ENCODE data around the gene SFXN5.

The SFXN5 gene

DNA sequence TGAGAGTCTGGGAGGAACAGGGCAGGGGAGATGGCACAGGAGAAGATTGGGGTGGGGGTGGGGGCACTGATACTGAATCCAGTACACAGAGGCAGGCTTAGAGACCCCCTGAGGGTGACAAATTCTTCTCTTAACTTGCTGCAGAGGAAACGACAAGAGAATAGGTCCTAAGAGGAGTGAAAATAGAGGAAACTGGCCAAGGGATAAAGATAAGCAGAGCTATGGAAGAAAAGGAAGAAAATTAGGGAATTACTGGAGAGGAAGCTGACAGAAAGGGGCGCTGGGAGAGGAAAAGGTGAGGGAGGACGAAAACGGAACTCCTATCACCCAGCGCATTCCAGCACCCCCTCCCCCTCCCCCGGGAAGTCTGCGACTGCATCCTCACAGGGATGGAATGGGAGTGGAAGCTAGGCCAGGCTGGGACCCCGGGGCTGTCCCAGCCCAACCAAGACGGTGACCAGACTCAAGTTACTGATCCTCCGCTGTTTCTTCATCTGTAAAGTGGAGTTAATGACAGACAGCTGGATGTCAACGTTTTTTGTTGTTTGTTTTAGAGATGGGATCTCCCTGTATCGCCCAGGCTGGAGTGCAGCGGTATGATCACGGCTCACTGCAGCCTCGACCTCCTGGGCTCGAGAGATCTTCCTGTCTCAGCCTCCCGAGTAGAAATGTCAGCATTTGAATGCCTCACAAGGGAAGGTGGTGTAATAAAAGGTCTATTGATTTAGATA, 156.8 kb downstream of the SFXN5 start:
- no peaks in the 10 kb centered on the region for H3K79me2 ChIP-seq (ENCODE audit: insufficient read depth, low read depth)
- no peak overlapping the region for H2AFZ ChIP-seq (ENCODE audit: low read depth)
- H3K4me1 ChIP-seq (ENCODE audit: low read depth, poor library complexity, severe bottlenecking) = peaks cover 28% of the 10 kb centered on the region
- H3K4me2 ChIP-seq = no peak overlapping the region
- no peak overlapping the region for H3K4me3 ChIP-seq (IDR thresholded peaks at IDR 0.05; ENCODE audit: insufficient read depth, low read depth, low read length)
- H3K27ac ChIP-seq = no peak overlapping the region
- TF ChIP-seq, protein P1, sequence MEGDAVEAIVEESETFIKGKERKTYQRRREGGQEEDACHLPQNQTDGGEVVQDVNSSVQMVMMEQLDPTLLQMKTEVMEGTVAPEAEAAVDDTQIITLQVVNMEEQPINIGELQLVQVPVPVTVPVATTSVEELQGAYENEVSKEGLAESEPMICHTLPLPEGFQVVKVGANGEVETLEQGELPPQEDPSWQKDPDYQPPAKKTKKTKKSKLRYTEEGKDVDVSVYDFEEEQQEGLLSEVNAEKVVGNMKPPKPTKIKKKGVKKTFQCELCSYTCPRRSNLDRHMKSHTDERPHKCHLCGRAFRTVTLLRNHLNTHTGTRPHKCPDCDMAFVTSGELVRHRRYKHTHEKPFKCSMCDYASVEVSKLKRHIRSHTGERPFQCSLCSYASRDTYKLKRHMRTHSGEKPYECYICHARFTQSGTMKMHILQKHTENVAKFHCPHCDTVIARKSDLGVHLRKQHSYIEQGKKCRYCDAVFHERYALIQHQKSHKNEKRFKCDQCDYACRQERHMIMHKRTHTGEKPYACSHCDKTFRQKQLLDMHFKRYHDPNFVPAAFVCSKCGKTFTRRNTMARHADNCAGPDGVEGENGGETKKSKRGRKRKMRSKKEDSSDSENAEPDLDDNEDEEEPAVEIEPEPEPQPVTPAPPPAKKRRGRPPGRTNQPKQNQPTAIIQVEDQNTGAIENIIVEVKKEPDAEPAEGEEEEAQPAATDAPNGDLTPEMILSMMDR (conservative IDR thresholded peaks at IDR 0.05; ENCODE audit: low read depth, low read length) = no peak
- no peaks in the 10 kb centered on the region for H4K20me1 ChIP-seq (ENCODE audit: insufficient read depth)
- no peaks in the 10 kb centered on the region for H3K36me3 ChIP-seq (ENCODE audit: insufficient read depth)
- peaks cover 71% of the 10 kb centered on the region for H3K27me3 ChIP-seq (ENCODE audit: insufficient read depth, low read depth)
- H3K9ac ChIP-seq = no peak overlapping the region

DNA sequence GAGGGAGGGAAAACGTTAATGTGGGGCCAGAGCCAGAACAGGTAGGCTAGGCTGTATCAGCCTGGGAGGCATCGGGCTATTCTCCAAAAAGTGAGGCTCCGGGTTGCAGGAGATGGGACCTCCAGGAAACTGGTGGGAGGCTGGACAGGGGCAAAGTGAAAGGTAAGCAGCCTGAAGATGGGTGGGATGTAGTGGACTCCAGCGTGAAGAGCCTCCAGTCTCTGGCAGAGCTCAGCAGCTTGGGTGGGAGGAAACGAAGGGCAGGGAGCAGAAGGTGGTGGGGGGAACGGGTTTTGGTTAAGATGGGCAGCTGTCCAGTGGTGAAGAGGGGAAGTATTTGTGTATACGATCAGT, 157.3 kb downstream of the SFXN5 start:
- no peak overlapping the region for H3K27ac ChIP-seq
- no peaks in the 10 kb centered on the region for H3K79me2 ChIP-seq (ENCODE audit: insufficient read depth, low read depth)
- no peak overlapping the region for H3K9ac ChIP-seq
- no peak overlapping the region for H3K4me2 ChIP-seq
- no peak overlapping the region for H3K4me3 ChIP-seq (IDR thresholded peaks at IDR 0.05; ENCODE audit: insufficient read depth, low read depth, low read length)
- H3K27me3 ChIP-seq (ENCODE audit: insufficient read depth, low read depth) = peaks cover 65% of the 10 kb centered on the region
- peaks cover 23% of the 10 kb centered on the region for H3K4me1 ChIP-seq (ENCODE audit: low read depth, poor library complexity, severe bottlenecking)
- H2AFZ ChIP-seq (ENCODE audit: low read depth) = no peak overlapping the region
- H4K20me1 ChIP-seq (ENCODE audit: insufficient read depth) = no peaks in the 10 kb centered on the region
- TF ChIP-seq, protein P1 (conservative IDR thresholded peaks at IDR 0.05; ENCODE audit: low read depth, low read length) = no peak
- H3K36me3 ChIP-seq (ENCODE audit: insufficient read depth) = no peaks in the 10 kb centered on the region

DNA sequence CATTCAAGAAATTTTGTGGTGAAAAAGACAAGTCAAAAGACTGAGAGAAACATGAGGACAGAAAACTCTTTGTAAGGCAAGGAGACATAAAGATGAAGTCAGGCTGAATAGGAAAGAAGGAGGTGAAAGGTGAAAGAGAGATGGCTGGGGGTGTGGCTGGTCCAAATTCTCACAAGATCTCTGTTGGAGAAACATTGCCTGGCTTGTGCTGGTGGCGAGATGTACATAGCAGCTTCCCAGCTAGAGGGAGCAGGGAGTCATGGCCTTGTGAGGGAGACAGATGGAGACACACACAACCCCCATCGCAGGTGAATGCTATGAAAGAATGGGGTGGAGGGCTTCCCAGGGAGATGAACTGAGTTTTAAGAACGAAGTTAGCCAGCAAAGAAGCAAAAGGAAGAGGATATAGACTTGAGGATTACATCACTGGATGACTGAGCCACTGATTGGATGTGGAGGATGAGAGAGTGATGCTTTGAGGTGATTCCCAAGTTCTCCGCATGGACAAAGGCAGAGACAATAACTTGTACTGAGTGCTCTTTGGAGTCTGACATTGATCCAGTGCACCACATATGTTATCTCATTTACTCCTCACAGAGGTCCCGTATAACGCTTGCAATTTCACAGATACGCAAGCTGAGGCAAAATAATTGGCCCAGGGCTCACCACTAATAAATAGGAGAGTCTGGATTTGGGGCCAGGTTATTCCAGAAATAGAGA, 157.9 kb downstream of the SFXN5 start:
- H3K27me3 ChIP-seq (ENCODE audit: insufficient read depth, low read depth) = peaks cover 60% of the 10 kb centered on the region
- H3K9ac ChIP-seq = no peak overlapping the region
- no peaks in the 10 kb centered on the region for H3K79me2 ChIP-seq (ENCODE audit: insufficient read depth, low read depth)
- H3K4me1 ChIP-seq (ENCODE audit: low read depth, poor library complexity, severe bottlenecking) = peaks cover 17% of the 10 kb centered on the region
- no peak overlapping the region for H3K4me2 ChIP-seq
- no peaks in the 10 kb centered on the region for H3K36me3 ChIP-seq (ENCODE audit: insufficient read depth)
- TF ChIP-seq, protein P1 (conservative IDR thresholded peaks at IDR 0.05; ENCODE audit: low read depth, low read length) = no peak; the same call in 1 of the 2 replicates
- no peak overlapping the region for H2AFZ ChIP-seq (ENCODE audit: low read depth)
- H3K4me3 ChIP-seq (IDR thresholded peaks at IDR 0.05; ENCODE audit: insufficient read depth, low read depth, low read length) = no peak overlapping the region
- H4K20me1 ChIP-seq (ENCODE audit: insufficient read depth) = no peaks in the 10 kb centered on the region
- no peak overlapping the region for H3K27ac ChIP-seq

DNA sequence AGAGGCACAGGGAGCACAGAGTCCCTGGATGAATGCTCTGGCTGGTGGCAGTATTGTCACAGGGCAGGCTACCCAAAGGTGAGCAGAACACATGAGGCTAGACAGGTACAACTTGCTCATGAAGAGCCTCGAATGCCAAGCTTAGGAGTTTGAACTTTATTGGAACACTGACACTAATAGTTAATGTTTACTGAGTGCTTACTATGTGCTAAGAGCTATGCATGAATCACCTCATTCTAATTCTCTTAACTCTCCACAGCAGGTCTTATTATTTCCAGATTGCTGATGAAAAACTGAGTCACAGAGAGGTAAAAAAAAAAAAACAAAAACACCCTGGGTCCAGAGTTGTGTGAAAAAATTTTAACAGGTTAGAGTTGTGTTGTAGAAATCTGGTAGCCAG, 160.3 kb downstream of the SFXN5 start:
- Histone ChIP-seq H3K27me3 (ENCODE audit: insufficient read depth, low read depth) (peaks cover 43% of the 10 kb centered on the region), H4K20me1 (ENCODE audit: insufficient read depth) (no peaks in the 10 kb centered on the region), H3K9ac (no peak overlapping the region), H3K4me1 (ENCODE audit: low read depth, poor library complexity, severe bottlenecking) (peaks cover 5% of the 10 kb centered on the region), H3K27ac (no peak overlapping the region), H3K36me3 (ENCODE audit: insufficient read depth) (no peaks in the 10 kb centered on the region), H3K79me2 (ENCODE audit: insufficient read depth, low read depth) (no peaks in the 10 kb centered on the region), H2AFZ (ENCODE audit: low read depth) (no peak overlapping the region), H3K4me2 (no peak overlapping the region), H3K4me3 (IDR thresholded peaks at IDR 0.05; ENCODE audit: insufficient read depth, low read depth, low read length) (no peak overlapping the region)
- TF ChIP-seq, protein P1 (conservative IDR thresholded peaks at IDR 0.05; ENCODE audit: low read depth, low read length) = no peak

Measured in KMS-11 (cell line).